Ishikawa (cell line): ENCODE measurements around the gene ANKHD1.
A peak's percentile ranks its signal among the peaks of the same experiment; 100 is the strongest.

ENCODE experiments used
- CREB1 ChIP-seq: IDR thresholded peaks from 2 replicates; pipeline ENCODE4 v1.6.1; 2012; ENCODE audit warnings: low read depth
- EGR1 ChIP-seq: IDR thresholded peaks from 2 replicates; pipeline ENCODE4 v1.6.1; 2012
- EP300 ChIP-seq: IDR thresholded peaks from 2 replicates; pipeline ENCODE4 v1.6.1; 2012; ENCODE audit warnings: borderline replicate concordance
- FOXM1 ChIP-seq: IDR thresholded peaks from 2 replicates; pipeline ENCODE4 v1.6.1; 2012; ENCODE audit warnings: low read depth, borderline replicate concordance
- NFIC ChIP-seq: IDR thresholded peaks from 2 replicates; pipeline ENCODE4 v1.6.1; 2012
- RAD21 ChIP-seq: IDR thresholded peaks from 2 replicates; pipeline ENCODE4 v1.6.1; 2012; ENCODE audit warnings: low read depth
- TAF1 ChIP-seq: IDR thresholded peaks from 2 replicates; pipeline ENCODE4 v1.6.1; 2012; ENCODE audit warnings: low read depth, mild to moderate bottlenecking
- TCF12 ChIP-seq: IDR thresholded peaks from 2 replicates; pipeline ENCODE4 v1.6.1; 2012; ENCODE audit warnings: low read depth
- YY1 ChIP-seq: IDR thresholded peaks from 2 replicates; pipeline ENCODE4 v1.6.1; 2012; ENCODE audit warnings: low read depth
- TF ChIP-seq, protein P1 (sequence below): IDR thresholded peaks from 2 replicates; pipeline ENCODE4 v1.6.1; 2012; ENCODE audit warnings: low read depth, mild to moderate bottlenecking
- TF ChIP-seq, protein P2 (sequence below): IDR thresholded peaks from 2 replicates; pipeline ENCODE4 v1.6.1; 2012
- TF ChIP-seq, protein P3 (sequence below): IDR thresholded peaks from 2 replicates; pipeline ENCODE4 v1.6.1; 2012

DNA sequence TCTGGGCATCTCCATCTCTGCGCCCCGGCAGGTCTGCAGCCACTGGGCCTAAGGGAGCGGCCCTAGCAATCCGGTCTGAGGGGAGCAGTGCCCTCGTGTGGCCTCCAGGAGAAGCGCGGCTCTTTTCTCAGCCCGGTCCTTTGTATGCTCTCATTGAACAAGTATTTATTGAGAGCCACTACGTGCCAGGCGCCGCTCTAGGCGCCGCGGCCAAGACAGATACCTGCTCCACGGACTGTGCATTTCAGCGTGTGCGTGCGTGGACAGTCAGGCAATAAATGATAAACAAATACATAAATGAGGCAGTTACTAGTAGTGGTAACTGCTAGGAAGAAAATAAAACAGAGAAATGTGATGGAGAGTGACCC lies 43.9 kb upstream of the ANKHD1 start:
- TF ChIP-seq EGR1 (no peak), TAF1 (no peak), TCF12 (no peak), FOXM1 (no peak), CREB1 (no peak), EP300 (no peak), YY1 (no peak), RAD21 (peak; percentile 86), NFIC (no peak)
- TF ChIP-seq, protein P1, sequence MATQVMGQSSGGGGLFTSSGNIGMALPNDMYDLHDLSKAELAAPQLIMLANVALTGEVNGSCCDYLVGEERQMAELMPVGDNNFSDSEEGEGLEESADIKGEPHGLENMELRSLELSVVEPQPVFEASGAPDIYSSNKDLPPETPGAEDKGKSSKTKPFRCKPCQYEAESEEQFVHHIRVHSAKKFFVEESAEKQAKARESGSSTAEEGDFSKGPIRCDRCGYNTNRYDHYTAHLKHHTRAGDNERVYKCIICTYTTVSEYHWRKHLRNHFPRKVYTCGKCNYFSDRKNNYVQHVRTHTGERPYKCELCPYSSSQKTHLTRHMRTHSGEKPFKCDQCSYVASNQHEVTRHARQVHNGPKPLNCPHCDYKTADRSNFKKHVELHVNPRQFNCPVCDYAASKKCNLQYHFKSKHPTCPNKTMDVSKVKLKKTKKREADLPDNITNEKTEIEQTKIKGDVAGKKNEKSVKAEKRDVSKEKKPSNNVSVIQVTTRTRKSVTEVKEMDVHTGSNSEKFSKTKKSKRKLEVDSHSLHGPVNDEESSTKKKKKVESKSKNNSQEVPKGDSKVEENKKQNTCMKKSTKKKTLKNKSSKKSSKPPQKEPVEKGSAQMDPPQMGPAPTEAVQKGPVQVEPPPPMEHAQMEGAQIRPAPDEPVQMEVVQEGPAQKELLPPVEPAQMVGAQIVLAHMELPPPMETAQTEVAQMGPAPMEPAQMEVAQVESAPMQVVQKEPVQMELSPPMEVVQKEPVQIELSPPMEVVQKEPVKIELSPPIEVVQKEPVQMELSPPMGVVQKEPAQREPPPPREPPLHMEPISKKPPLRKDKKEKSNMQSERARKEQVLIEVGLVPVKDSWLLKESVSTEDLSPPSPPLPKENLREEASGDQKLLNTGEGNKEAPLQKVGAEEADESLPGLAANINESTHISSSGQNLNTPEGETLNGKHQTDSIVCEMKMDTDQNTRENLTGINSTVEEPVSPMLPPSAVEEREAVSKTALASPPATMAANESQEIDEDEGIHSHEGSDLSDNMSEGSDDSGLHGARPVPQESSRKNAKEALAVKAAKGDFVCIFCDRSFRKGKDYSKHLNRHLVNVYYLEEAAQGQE, result no peak
- TF ChIP-seq, protein P2, sequence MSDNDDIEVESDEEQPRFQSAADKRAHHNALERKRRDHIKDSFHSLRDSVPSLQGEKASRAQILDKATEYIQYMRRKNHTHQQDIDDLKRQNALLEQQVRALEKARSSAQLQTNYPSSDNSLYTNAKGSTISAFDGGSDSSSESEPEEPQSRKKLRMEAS, result no peak
- TF ChIP-seq, protein P3, sequence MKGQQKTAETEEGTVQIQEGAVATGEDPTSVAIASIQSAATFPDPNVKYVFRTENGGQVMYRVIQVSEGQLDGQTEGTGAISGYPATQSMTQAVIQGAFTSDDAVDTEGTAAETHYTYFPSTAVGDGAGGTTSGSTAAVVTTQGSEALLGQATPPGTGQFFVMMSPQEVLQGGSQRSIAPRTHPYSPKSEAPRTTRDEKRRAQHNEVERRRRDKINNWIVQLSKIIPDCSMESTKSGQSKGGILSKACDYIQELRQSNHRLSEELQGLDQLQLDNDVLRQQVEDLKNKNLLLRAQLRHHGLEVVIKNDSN, result no peak
